ENCODE results near the gene SLC27A1. TPM values are rescaled to one million over a fixed set of nuclear protein-coding genes. Genes with fewer than 3 reads are reported as not detected.

The SLC27A1 gene
- total and polyA plus RNA-seq, 5 donors = 28.2 to 63.6 (median 38.7) TPM

- ATAC-seq (no peak), DNase-seq (peak in 1 of 3 donors; percentile 14)
- no peaks in the 10 kb centered on the region for H3K27me3 ChIP-seq (ENCODE audit: control insufficient read depth, insufficient read depth)
- no peaks in the 10 kb centered on the region for H3K4me1 ChIP-seq (ENCODE audit: control insufficient read depth, insufficient read depth, low read length)
- H3K27ac ChIP-seq (ENCODE audit: low read length) = no peak overlapping the region
- H3K4me3 ChIP-seq (ENCODE audit: low read length) = no peak overlapping the region
- no peaks in the 10 kb centered on the region for H3K9me3 ChIP-seq (ENCODE audit: control insufficient read depth, low read length)
- intact Hi-C loops (cut with DNase I) = loop anchor here in 2 of 4 donors (10.0 kb wide), 2 partner anchors 63 to 117 kb away; partner anchors contain the start of gene CCDC194 (in 1 of the 2)
- WGBS = 20% methylated on average over 6 of the region's 6 CpGs
These were observed 12.7 kb upstream of the SLC27A1 start for GRCh38 chr19:17457616-17458015.

GRCh38 chr19:17458970-17459369 lies 11.4 kb upstream of the SLC27A1 start:
- intact Hi-C loops (cut with DNase I) = loop anchor here in 2 of 4 donors (10.0 kb wide), 2 partner anchors 64 to 116 kb away; partner anchors contain the start of gene CCDC194 (in 1 of the 2)
- H3K4me1 ChIP-seq (ENCODE audit: control insufficient read depth, insufficient read depth, low read length) = no peaks in the 10 kb centered on the region
- ATAC-seq (no peak), DNase-seq (peak in 1 of 3 donors; percentile 10)
- no peaks in the 10 kb centered on the region for H3K9me3 ChIP-seq (ENCODE audit: control insufficient read depth, low read length)
- WGBS = 84% methylated on average over 3 of the region's 3 CpGs
- H3K27me3 ChIP-seq (ENCODE audit: control insufficient read depth, insufficient read depth) = no peaks in the 10 kb centered on the region
- no peak overlapping the region for H3K27ac ChIP-seq (ENCODE audit: low read length)
- H3K4me3 ChIP-seq (ENCODE audit: low read length) = no peak overlapping the region

GRCh38 chr19:17460372-17461230 lies 9.7 kb upstream of the SLC27A1 start, which contains the start of gene NXNL1:
Gene NXNL1, minus strand, starts transcription at chr19:17460926. Its CDS starts 57 bp downstream, at chr19:17460869.
- intact Hi-C loops (cut with DNase I) = loop anchor here in 1 of 4 donors (10.0 kb wide), 1 partner anchor 66 kb away; the partner anchor contains the start of gene CCDC194
- H3K9me3 ChIP-seq (ENCODE audit: control insufficient read depth, low read length) = no peaks in the 10 kb centered on the region
- peak in 1 of 3 donors; percentile 20 for DNase-seq
- 85% methylated on average over 26 of the region's 26 CpGs for WGBS
- no peaks in the 10 kb centered on the region for H3K4me1 ChIP-seq (ENCODE audit: control insufficient read depth, insufficient read depth, low read length)
- peak in 1 of 2 donors; percentile 40 for ATAC-seq
- H3K27ac ChIP-seq (ENCODE audit: low read length) = no peak within 1 kb of the TSS
- no peaks in the 10 kb centered on the region for H3K27me3 ChIP-seq (ENCODE audit: control insufficient read depth, insufficient read depth)
- H3K4me3 ChIP-seq (ENCODE audit: low read length) = no peak within 1 kb of the TSS

GRCh38 chr19:17466487-17466850 lies 3.9 kb upstream of the SLC27A1 start:
- ATAC-seq (no peak), DNase-seq (no peak)
- Histone ChIP-seq H3K4me3 (ENCODE audit: low read length) (no peak overlapping the region), H3K4me1 (ENCODE audit: control insufficient read depth, insufficient read depth, low read length) (peaks cover 3% of the 10 kb centered on the region), H3K27me3 (ENCODE audit: control insufficient read depth, insufficient read depth) (no peaks in the 10 kb centered on the region), H3K9me3 (ENCODE audit: control insufficient read depth, low read length) (no peaks in the 10 kb centered on the region), H3K27ac (ENCODE audit: low read length) (no peak overlapping the region)
- intact Hi-C loops (cut with DNase I) = loop anchor here in 3 of 4 donors (5.0 to 10.0 kb wide), 2 partner anchors 72 to 119 kb away; partner anchors contain the start of gene CCDC194 (in 1 of the 3)
- WGBS = 42% methylated on average over 6 of the region's 6 CpGs

- 66% methylated on average over 12 of the region's 12 CpGs for WGBS
- Histone ChIP-seq H3K4me1 (ENCODE audit: control insufficient read depth, insufficient read depth, low read length) (peaks cover 3% of the 10 kb centered on the region), H3K4me3 (ENCODE audit: low read length) (no peak overlapping the region), H3K9me3 (ENCODE audit: control insufficient read depth, low read length) (no peaks in the 10 kb centered on the region), H3K27ac (ENCODE audit: low read length) (peak overlapping the region; percentile 98), H3K27me3 (ENCODE audit: control insufficient read depth, insufficient read depth) (no peaks in the 10 kb centered on the region)
- no peak for ATAC-seq
- peak in 1 of 3 donors; percentile 30 for DNase-seq
- intact Hi-C loops (cut with DNase I) = loop anchor here in 3 of 4 donors (5.0 to 10.0 kb wide), 2 partner anchors 73 to 120 kb away; partner anchors contain the start of gene CCDC194 (in 1 of the 3)
These were observed 2.6 kb upstream of the SLC27A1 start for GRCh38 chr19:17467471-17468301.

GRCh38 chr19:17468302-17469091 lies 1.8 kb upstream of the SLC27A1 start:
- Histone ChIP-seq H3K4me3 (ENCODE audit: low read length) (peak overlapping the region; percentile 76), H3K4me1 (ENCODE audit: control insufficient read depth, insufficient read depth, low read length) (peaks cover 3% of the 10 kb centered on the region), H3K27me3 (ENCODE audit: control insufficient read depth, insufficient read depth) (no peaks in the 10 kb centered on the region), H3K27ac (ENCODE audit: low read length) (peak overlapping the region; percentile 98), H3K9me3 (ENCODE audit: control insufficient read depth, low read length) (no peaks in the 10 kb centered on the region)
- ATAC-seq = peak; percentile 16 to 32
- 45% methylated on average over 25 of the region's 25 CpGs for WGBS
- DNase-seq = peak; percentile 84 to 92 (median 92)
- intact Hi-C loops (cut with DNase I) = loop anchor here in 3 of 4 donors (5.0 to 10.0 kb wide), 2 partner anchors 74 to 121 kb away; partner anchors contain the start of gene CCDC194 (in 1 of the 3)

- intact Hi-C loops (cut with DNase I) = loop anchor here in 3 of 4 donors (5.0 to 10.0 kb wide), 2 partner anchors 74 to 122 kb away; partner anchors contain the start of gene CCDC194 (in 1 of the 3)
- Histone ChIP-seq H3K4me3 (ENCODE audit: low read length) (peak overlapping the region; percentile 76), H3K27me3 (ENCODE audit: control insufficient read depth, insufficient read depth) (no peaks in the 10 kb centered on the region), H3K27ac (ENCODE audit: low read length) (peak overlapping the region; percentile 98), H3K4me1 (ENCODE audit: control insufficient read depth, insufficient read depth, low read length) (peaks cover 3% of the 10 kb centered on the region), H3K9me3 (ENCODE audit: control insufficient read depth, low read length) (no peaks in the 10 kb centered on the region)
- WGBS = 2% methylated on average over 19 of the region's 19 CpGs
- ATAC-seq = no peak
- DNase-seq = no peak
These were observed 1.2 kb upstream of the SLC27A1 start for GRCh38 chr19:17469092-17469480.

- Histone ChIP-seq H3K4me3 (ENCODE audit: low read length) (peak overlapping the region; percentile 76), H3K27me3 (ENCODE audit: control insufficient read depth, insufficient read depth) (no peaks in the 10 kb centered on the region), H3K4me1 (ENCODE audit: control insufficient read depth, insufficient read depth, low read length) (peaks cover 3% of the 10 kb centered on the region), H3K9me3 (ENCODE audit: control insufficient read depth, low read length) (no peaks in the 10 kb centered on the region), H3K27ac (ENCODE audit: low read length) (peak overlapping the region; percentile 98)
- peak; percentile 97 to 99 (median 99) for DNase-seq
- peak; percentile 86 to 87 for ATAC-seq
- intact Hi-C loops (cut with DNase I) = loop anchor here in 3 of 4 donors (5.0 to 10.0 kb wide), 2 partner anchors 75 to 122 kb away; partner anchors contain the start of gene CCDC194 (in 1 of the 3)
- WGBS = under 1% methylated on average over 31 of the region's 31 CpGs
These were observed 750 bp upstream of the SLC27A1 start for GRCh38 chr19:17469481-17470067.

- no peak for DNase-seq
- Histone ChIP-seq H3K9me3 (ENCODE audit: control insufficient read depth, low read length) (no peaks in the 10 kb centered on the region), H3K27me3 (ENCODE audit: control insufficient read depth, insufficient read depth) (no peaks in the 10 kb centered on the region), H3K4me3 (ENCODE audit: low read length) (peak overlapping the region; percentile 76), H3K4me1 (ENCODE audit: control insufficient read depth, insufficient read depth, low read length) (peaks cover 12% of the 10 kb centered on the region), H3K27ac (ENCODE audit: low read length) (no peak overlapping the region)
- intact Hi-C loops (cut with DNase I) = no loop called here
- WGBS = 60% methylated on average over 12 of the region's 12 CpGs
- ATAC-seq = no peak
These were observed 1.2 kb downstream of the SLC27A1 start for GRCh38 chr19:17471410-17472125.
